GM19240 (cell line): ENCODE measurements around the gene AMH.
"Not testable (repeated sequence)": the region's sequence is repeated elsewhere in the genome, so short reads cannot be mapped to it uniquely, and the experiment has no call there.

Experiments used
- DNase-seq: peaks from one replicate; pipeline ENCODE4 v3.0.0; 2011; ENCODE audit warnings: low spot score; ENCODE audit not compliant: insufficient read length

The AMH gene

GRCh38 chr19:2269244-2270156, 20.4 kb downstream of the AMH start:
- DNase-seq, result peak; percentile 97

GRCh38 chr19:2270157-2270422, 21.0 kb downstream of the AMH start:
- DNase-seq, result no peak

GRCh38 chr19:2270423-2271233, 21.5 kb downstream of the AMH start:
- no peak for DNase-seq

GRCh38 chr19:2271234-2272103, 22.3 kb downstream of the AMH start:
- no peak for DNase-seq

GRCh38 chr19:2273356-2274184, 24.4 kb downstream of the AMH start:
- DNase-seq, result peak; percentile 99

GRCh38 chr19:2274185-2274711, 25.1 kb downstream of the AMH start:
- no peak for DNase-seq

- DNase-seq, result no peak
Measured at GRCh38 chr19:2274931-2275535, 25.9 kb downstream of the AMH start.

GRCh38 chr19:2275588-2276428, 26.7 kb downstream of the AMH start:
- DNase-seq, result no peak

- no peak for DNase-seq
Measured at GRCh38 chr19:2276429-2276986, 27.4 kb downstream of the AMH start.

GRCh38 chr19:2277138-2277537, 28.0 kb downstream of the AMH start:
- no peak for DNase-seq

GRCh38 chr19:2278459-2279158, 29.5 kb downstream of the AMH start:
- no peak for DNase-seq

GRCh38 chr19:2280633-2281264, 31.6 kb downstream of the AMH start:
- no peak for DNase-seq

- DNase-seq, result not testable (repeated sequence)
Measured at GRCh38 chr19:2281265-2282061, 32.3 kb downstream of the AMH start.

GRCh38 chr19:2282062-2282861, 33.1 kb downstream of the AMH start, which contains the start of gene PEAK3:
Gene PEAK3 (minus strand): TSS chr19:2282175. CDS start chr19:2280931, 1,244 bp downstream.
- no peak for DNase-seq

GRCh38 chr19:2282862-2283237, 33.7 kb downstream of the AMH start:
- no peak for DNase-seq
